ENCODE measurements around the gene UBE3A. TPM values are rescaled to one million over a fixed set of nuclear protein-coding genes. Genes with fewer than 3 reads are reported as not detected.

UBE3A gene
- total RNA-seq, 1 donor from 2014 or later = 99.9 TPM

- H3K27ac Mint-ChIP-seq (ENCODE audit: unreplicated experiment) = peak overlapping the region; percentile 63
- peaks cover 57% of the 10 kb centered on the region for H3K36me3 Mint-ChIP-seq (ENCODE audit: low read depth)
- peaks cover 3% of the 10 kb centered on the region for H3K9me3 Mint-ChIP-seq
- no peaks in the 10 kb centered on the region for H3K27me3 Mint-ChIP-seq (ENCODE audit: low read depth)
- no peak for DNase-seq (ENCODE audit: low read depth, low spot score)
- no peaks in the 10 kb centered on the region for H3K4me1 Mint-ChIP-seq
- H3K4me3 Mint-ChIP-seq = no peak overlapping the region
- no peak for TF ChIP-seq CTCF (conservative IDR thresholded peaks at IDR 0.05)
These were observed 92.5 kb downstream of the UBE3A start for GRCh38 chr15:25346371-25346770.

- H3K36me3 Mint-ChIP-seq (ENCODE audit: low read depth) = peaks cover 54% of the 10 kb centered on the region
- no peak overlapping the region for H3K4me3 Mint-ChIP-seq
- no peaks in the 10 kb centered on the region for H3K4me1 Mint-ChIP-seq
- DNase-seq (ENCODE audit: low read depth, low spot score) = no peak
- no peaks in the 10 kb centered on the region for H3K27me3 Mint-ChIP-seq (ENCODE audit: low read depth)
- H3K27ac Mint-ChIP-seq (ENCODE audit: unreplicated experiment) = no peak overlapping the region
- TF ChIP-seq CTCF (conservative IDR thresholded peaks at IDR 0.05) = no peak
- peaks cover 3% of the 10 kb centered on the region for H3K9me3 Mint-ChIP-seq
These were observed 92.9 kb downstream of the UBE3A start for GRCh38 chr15:25345943-25346342.

GRCh38 chr15:25342629-25343028 lies 96.2 kb downstream of the UBE3A start:
- DNase-seq (ENCODE audit: low read depth, low spot score) = no peak
- no peaks in the 10 kb centered on the region for H3K27me3 Mint-ChIP-seq (ENCODE audit: low read depth)
- no peak for TF ChIP-seq CTCF (conservative IDR thresholded peaks at IDR 0.05)
- H3K36me3 Mint-ChIP-seq (ENCODE audit: low read depth) = peaks cover 40% of the 10 kb centered on the region
- H3K4me3 Mint-ChIP-seq = no peak overlapping the region
- no peaks in the 10 kb centered on the region for H3K9me3 Mint-ChIP-seq
- H3K27ac Mint-ChIP-seq (ENCODE audit: unreplicated experiment) = no peak overlapping the region
- no peaks in the 10 kb centered on the region for H3K4me1 Mint-ChIP-seq

- Mint-ChIP-seq H3K4me3 (no peak overlapping the region), H3K4me1 (no peaks in the 10 kb centered on the region), H3K36me3 (ENCODE audit: low read depth) (peaks cover 45% of the 10 kb centered on the region), H3K9me3 (peaks cover 6% of the 10 kb centered on the region), H3K27ac (ENCODE audit: unreplicated experiment) (no peak overlapping the region), H3K27me3 (ENCODE audit: low read depth) (no peaks in the 10 kb centered on the region)
- no peak for DNase-seq (ENCODE audit: low read depth, low spot score)
- TF ChIP-seq CTCF (conservative IDR thresholded peaks at IDR 0.05) = no peak
These were observed 99.4 kb downstream of the UBE3A start for GRCh38 chr15:25339431-25339830.

- Mint-ChIP-seq H3K4me1 (peaks cover 4% of the 10 kb centered on the region), H3K27ac (ENCODE audit: unreplicated experiment) (no peak overlapping the region), H3K4me3 (no peak overlapping the region), H3K27me3 (ENCODE audit: low read depth) (no peaks in the 10 kb centered on the region), H3K36me3 (ENCODE audit: low read depth) (peaks cover 62% of the 10 kb centered on the region), H3K9me3 (peaks cover 13% of the 10 kb centered on the region)
- DNase-seq (ENCODE audit: low read depth, low spot score) = no peak
- no peak for TF ChIP-seq CTCF (conservative IDR thresholded peaks at IDR 0.05)
These were observed 103.5 kb downstream of the UBE3A start for GRCh38 chr15:25335279-25335678.

- peaks cover 52% of the 10 kb centered on the region for H3K36me3 Mint-ChIP-seq (ENCODE audit: low read depth)
- no peaks in the 10 kb centered on the region for H3K27me3 Mint-ChIP-seq (ENCODE audit: low read depth)
- H3K4me1 Mint-ChIP-seq = peaks cover 20% of the 10 kb centered on the region
- no peak for TF ChIP-seq CTCF (conservative IDR thresholded peaks at IDR 0.05)
- H3K9me3 Mint-ChIP-seq = peaks cover 13% of the 10 kb centered on the region
- no peak for DNase-seq (ENCODE audit: low read depth, low spot score)
- no peak overlapping the region for H3K4me3 Mint-ChIP-seq
- H3K27ac Mint-ChIP-seq (ENCODE audit: unreplicated experiment) = no peak overlapping the region
These were observed 105.8 kb downstream of the UBE3A start for GRCh38 chr15:25333049-25333448.

Measured in neural crest cell (in vitro differentiated cells).